HepG2 (cell line): Measurements from ENCODE around the gene GMEB2. TPM values are rescaled to one million over a fixed set of nuclear protein-coding genes. Genes with fewer than 3 reads are reported as not detected.

Source experiments
- ATAC-seq: fragments of 200-7000 bp; cut with Tn5 transposase; 3 replicates; pipeline ENCODE4 v1.9.1; 2020; ENCODE audit warnings: mild to moderate bottlenecking, moderate library complexity
- BruUV-seq: library from RNA; stranded (reverse); fragments of 400-500 nt; replicated peaks from 2 replicates; lab custom pipeline; 2021; lab: Mats Ljungman, UMichigan
- CTCF ChIA-PET: fragments of 300-600 bp; formaldehyde crosslinking; extraction: SDS; loops from one replicate; lab custom pipeline; 2021; ENCODE audit warnings: low total read pairs, inconsistent platforms, low intra/inter-chr PET ratio; lab: Yijun Ruan, JAX
- POLR2A ChIA-PET: fragments of 350-600 bp; sonication (Branson Sonifier 250); formaldehyde crosslinking; loops from one replicate; lab custom pipeline; 2020; ENCODE audit warnings: antibody characterized with exemption, inconsistent platforms; lab: Yijun Ruan, JAX
- DNase-seq: peaks from one replicate; pipeline ENCODE4 v3.0.0-alpha.2; 2015; ENCODE audit warnings: low spot score
- FAIRE-seq: peaks from 3 replicates; lab custom pipeline; 2011; peaks lifted over from hg19 to GRCh38; lab: Jason Lieb, UNC
- H2AFZ ChIP-seq: one replicate; pipeline ENCODE4 v1.6.1; 2011; ENCODE audit warnings: low read length, inconsistent platforms
- H3K27ac ChIP-seq: fragments of 300-600 bp; 3 replicates; pipeline ENCODE4 v1.8.0; 2011; ENCODE audit warnings: mixed run types, mild to moderate bottlenecking, mixed read lengths, low read length, inconsistent platforms; ENCODE audit not compliant: insufficient read depth; ENCODE audit errors: extremely low read length
- H3K27me3 ChIP-seq, 2 experiments: fragments of 200-600 bp in 1 of 2; 2 replicates in 1 of 2; 3 replicates in 1 of 2; pipeline versions ENCODE4 v1.6.0 to v1.8.0; 2011; ENCODE audit warnings: low read length in 2 of 2, mild to moderate bottlenecking in 2 of 2, moderate library complexity in 2 of 2, inconsistent platforms in 1 of 2; ENCODE audit not compliant: insufficient read depth in 2 of 2, control insufficient read depth in 1 of 2
- H3K36me3 ChIP-seq, 2 experiments: fragments of 200-600 bp in 1 of 2; replicated peaks in 1 of 2; 2 replicates in 1 of 2; 3 replicates in 1 of 2; pipeline versions ENCODE4 v1.5.1 to v1.8.0; 2011; ENCODE audit warnings: low read length in 2 of 2, inconsistent platforms in 1 of 2; ENCODE audit not compliant: insufficient read depth in 2 of 2, control insufficient read depth in 1 of 2
- H3K4me1 ChIP-seq: 2 replicates; pipeline ENCODE4 v1.5.1; 2012; ENCODE audit warnings: low read length, inconsistent platforms; ENCODE audit not compliant: insufficient read depth
- H3K4me2 ChIP-seq: 2 replicates; pipeline ENCODE4 v1.6.0; 2011; ENCODE audit warnings: low read depth, low read length, inconsistent platforms
- H3K4me3 ChIP-seq, 3 experiments: fragments of 200-600 bp in 1 of 3; sonication (generic), shearing (Covaris generic) in 1 of 3; replicated peaks in 1 of 3; 2 replicates each; pipeline ENCODE4 v1.5.1; 2011 to 2016; ENCODE audit warnings: low read length in 3 of 3, inconsistent platforms in 2 of 3, low read depth in 2 of 3, mild to moderate bottlenecking in 2 of 3, control low read depth in 1 of 3, mixed read lengths in 1 of 3; ENCODE audit not compliant: insufficient read depth in 1 of 3
- H3K79me2 ChIP-seq: one replicate; pipeline ENCODE4 v1.6.1; 2011; ENCODE audit warnings: low read length, inconsistent platforms; ENCODE audit not compliant: insufficient read depth
- H3K9ac ChIP-seq: 2 replicates; pipeline ENCODE4 v1.6.0; 2011; ENCODE audit warnings: mild to moderate bottlenecking, low read depth, low read length, inconsistent platforms; ENCODE audit not compliant: insufficient read depth
- H3K9me3 ChIP-seq: 2 replicates; pipeline ENCODE4 v1.5.1; 2012; ENCODE audit warnings: mild to moderate bottlenecking, low read length
- H4K20me1 ChIP-seq: 2 replicates; pipeline ENCODE4 v1.6.0; 2011; ENCODE audit warnings: inconsistent platforms, mild to moderate bottlenecking, low read length, moderate library complexity; ENCODE audit not compliant: insufficient read depth
- CC2D1A ChIP-seq: sonication (generic); formaldehyde crosslinking; IDR thresholded peaks from 2 replicates; pipeline ENCODE4 v1.8.1; 2023; ENCODE audit warnings: mild to moderate bottlenecking, missing genetic modification reagents
- CHD2 ChIP-seq: IDR thresholded peaks from 2 replicates; pipeline ENCODE4 v1.6.1; 2011; ENCODE audit warnings: low read depth, low read length, improper control_type of control experiment
- ERF ChIP-seq: IDR thresholded peaks from 2 replicates; pipeline ENCODE4 v1.6.1; 2018; ENCODE audit warnings: missing biosample characterization, missing genetic modification reagents
- GTF2F1 ChIP-seq: fragments of 150-350 bp; IDR thresholded peaks from 2 replicates; pipeline ENCODE4 v1.6.1; 2014; ENCODE audit warnings: low read length
- MIER3 ChIP-seq: IDR thresholded peaks from 2 replicates; pipeline ENCODE4 v1.6.1; 2016; ENCODE audit warnings: missing compliant biosample characterization, borderline replicate concordance
- NFRKB ChIP-seq: fragments of 450-650 bp; IDR thresholded peaks from 2 replicates; pipeline ENCODE4 v1.6.1; 2017
- NONO ChIP-seq, 2 experiments: fragments of 450-650 bp in 1 of 2; sonication (generic) in 1 of 2; formaldehyde crosslinking in 1 of 2; IDR thresholded peaks in 1 of 2; conservative IDR thresholded peaks in 1 of 2; 2 replicates each; pipeline versions ENCODE4 v1.6.1 to v1.8.0; 2017 to 2022; ENCODE audit warnings: mild to moderate bottlenecking in 1 of 2, missing genetic modification reagents in 1 of 2, moderate library complexity in 1 of 2
- SKI ChIP-seq: fragments of 450-650 bp; IDR thresholded peaks from one replicate; pipeline ENCODE4 v1.6.1; 2018; ENCODE audit warnings: mild to moderate bottlenecking; ENCODE audit not compliant: partially characterized antibody
- SNAPC5 ChIP-seq: sonication (generic); formaldehyde crosslinking; IDR thresholded peaks from 2 replicates; pipeline ENCODE4 v1.8.1; 2023; ENCODE audit warnings: mild to moderate bottlenecking, missing genetic modification reagents, borderline replicate concordance
- ZNF17 ChIP-seq: sonication (generic); formaldehyde crosslinking; IDR thresholded peaks from 2 replicates; pipeline ENCODE4 v1.5.0; 2020; ENCODE audit warnings: mild to moderate bottlenecking, missing genetic modification reagents
- ZNF335 ChIP-seq: sonication (generic); formaldehyde crosslinking; IDR thresholded peaks from 2 replicates; pipeline ENCODE4 v1.4.0; 2020; ENCODE audit warnings: missing genetic modification reagents
- ZNF431 ChIP-seq: sonication (generic); formaldehyde crosslinking; IDR thresholded peaks from 2 replicates; pipeline ENCODE4 v1.9.0; 2022; ENCODE audit warnings: missing genetic modification reagents, low read depth, mild to moderate bottlenecking, borderline replicate concordance
- ZNF549 ChIP-seq: sonication (generic); formaldehyde crosslinking; IDR thresholded peaks from 2 replicates; pipeline ENCODE4 v1.5.0; 2020; ENCODE audit warnings: missing genetic modification reagents
- ZNF569 ChIP-seq: sonication (generic); formaldehyde crosslinking; IDR thresholded peaks from 2 replicates; pipeline ENCODE4 v1.5.0; 2020; ENCODE audit warnings: mild to moderate bottlenecking, missing genetic modification reagents, moderate library complexity, borderline replicate concordance
- ZNF639 ChIP-seq: conservative IDR thresholded peaks from 2 replicates; pipeline ENCODE4 v1.6.1; 2018; ENCODE audit warnings: missing genetic modification reagents
- ZNF720 ChIP-seq: sonication (generic); formaldehyde crosslinking; IDR thresholded peaks from 2 replicates; pipeline ENCODE4 v1.4.0; 2020; ENCODE audit warnings: missing genetic modification reagents
- ZNF782 ChIP-seq: sonication (generic); formaldehyde crosslinking; IDR thresholded peaks from 2 replicates; pipeline ENCODE4 v1.4.0; 2020; ENCODE audit warnings: missing genetic modification reagents, mild to moderate bottlenecking, borderline replicate concordance
- WGBS: methylation state at CpG from one replicate; pipeline ENCODE4 v1.1.6; 2017; ENCODE audit warnings: low lambda C conversion rate; 5-methylcytosine and 5-hydroxymethylcytosine counted together
- in situ Hi-C: cut with HindIII; loops from 2 replicates; pipeline ENCODE4 v1.10.0; 2017; ENCODE audit warnings: low pct_unique_long_range_greater_than_20kb; ENCODE audit not compliant: extremely low pct_ligation_motif_present
- intact Hi-C: fragments of 100-400 bp; cut with micrococcal nuclease; formaldehyde crosslinking; loops from one replicate; pipeline ENCODE4 v1.10.0; 2022; ENCODE audit not compliant: unreplicated experiment
- polyA plus RNA-seq, 8 experiments: library from polyadenylated mRNA; depleted of rRNA in 3 of 8; stranded (reverse) in 7 of 8; unstranded in 1 of 8; fragments of >200 nt; fragmentation: Illumina TruSeq in 4 of 8; extraction: Trizol in 4 of 8; gene quantifications; 2 replicates each; pipeline versions ENCODE4 v1.2.1 to v1.2.3, GENCODE V29; 2011 to 2016; ENCODE audit warnings: low read depth in 4 of 8, missing spikeins in 1 of 8, mixed read lengths in 1 of 8; ENCODE audit not compliant: insufficient read depth in 1 of 8
- total RNA-seq, 5 experiments: library from RNA; depleted of rRNA; stranded (reverse); fragments of >200 nt; fragmentation: Illumina TruSeq; extraction: Trizol; gene quantifications; 2 replicates each; pipeline ENCODE4 v1.2.3, GENCODE V29; 2016; ENCODE audit warnings: low read depth in 1 of 5
- TF ChIP-seq, protein P1 (sequence below): fragments of 450-650 bp; IDR thresholded peaks from 2 replicates; pipeline ENCODE4 v1.6.1; 2017

GMEB2 gene
- total and polyA plus RNA-seq, 2 of the 13 experiments (the other 11 are each of a cell fraction or from before 2014, with no cell fraction given) = 10.6 to 12.4 TPM

DNA sequence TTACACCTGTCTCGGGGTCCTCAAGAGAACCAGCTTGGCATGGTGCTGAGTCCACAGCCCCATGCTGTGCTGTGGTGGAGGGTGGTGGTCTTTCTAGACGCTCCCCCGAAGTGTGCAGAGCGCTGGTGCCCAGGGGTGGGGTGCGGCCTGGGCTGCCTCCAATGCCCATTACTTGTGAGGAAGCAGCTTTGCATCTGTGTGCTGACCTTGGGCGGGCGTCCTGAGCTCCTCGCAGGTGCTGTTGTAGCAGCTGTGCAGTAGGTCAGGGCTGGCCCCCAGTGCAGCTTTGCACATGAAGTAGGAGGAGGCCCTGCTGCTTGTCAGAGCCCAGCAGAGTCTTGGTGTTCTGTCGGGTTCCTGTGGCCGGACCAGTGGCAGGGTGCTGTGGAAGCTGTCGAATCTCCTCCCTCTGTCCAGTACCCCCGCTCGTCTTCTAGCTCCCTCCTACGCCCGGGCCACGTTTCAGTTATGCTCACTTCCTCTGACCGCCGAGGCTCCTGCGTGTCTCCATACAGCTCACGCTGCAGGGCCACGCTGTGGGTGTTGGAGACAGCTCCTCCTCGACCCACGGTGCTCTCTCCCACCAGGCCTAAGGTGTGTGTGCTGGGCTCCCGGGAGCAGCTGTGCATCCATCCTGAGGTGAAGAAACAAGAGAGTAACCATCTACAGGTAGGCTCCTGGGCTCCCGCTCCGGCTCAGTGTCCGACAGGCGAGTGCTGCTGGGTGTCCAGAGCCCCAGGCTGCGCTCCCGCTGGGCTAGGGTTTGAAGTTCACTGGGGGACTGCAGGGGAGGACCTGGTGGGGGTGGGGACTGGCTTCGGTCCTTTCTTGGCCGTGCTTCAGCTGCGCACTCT, 35.3 kb upstream of the GMEB2 start:
- Histone ChIP-seq H3K9ac (no peak overlapping the region), H3K4me3 (no peak overlapping the region), H3K4me2 (no peak overlapping the region), H4K20me1 (no peaks in the 10 kb centered on the region), H2AFZ (no peak overlapping the region), H3K79me2 (peaks cover 17% of the 10 kb centered on the region), H3K9me3 (no peaks in the 10 kb centered on the region), H3K27ac (no peak overlapping the region), H3K36me3 (peaks cover 29 to 47% of the 10 kb centered on the region in 2 experiments), H3K27me3 (no peaks in the 10 kb centered on the region; a peak in 1 of 5 replicates), H3K4me1 (peaks cover 26% of the 10 kb centered on the region)
- DNase-seq = no peak
- ChIA-PET POLR2A (no interaction called here), CTCF (no interaction called here)
- WGBS = 95% methylated on average over 33 of the region's 33 CpGs
- no peak for TF ChIP-seq CC2D1A
- no peak for TF ChIP-seq ZNF569
- TF ChIP-seq CHD2 = no peak
- TF ChIP-seq NFRKB = no peak
- no peak for TF ChIP-seq ZNF335 (CRISPR knock-in tag)
- no peak for TF ChIP-seq MIER3
- TF ChIP-seq ZNF431 (CRISPR knock-in tag) = no peak
- TF ChIP-seq NONO (IDR thresholded peaks at IDR 0.05) = no peak
- TF ChIP-seq NONO (CRISPR knock-in tag; conservative IDR thresholded peaks at IDR 0.05) = no peak
- no peak for TF ChIP-seq SKI
- TF ChIP-seq, protein P1, sequence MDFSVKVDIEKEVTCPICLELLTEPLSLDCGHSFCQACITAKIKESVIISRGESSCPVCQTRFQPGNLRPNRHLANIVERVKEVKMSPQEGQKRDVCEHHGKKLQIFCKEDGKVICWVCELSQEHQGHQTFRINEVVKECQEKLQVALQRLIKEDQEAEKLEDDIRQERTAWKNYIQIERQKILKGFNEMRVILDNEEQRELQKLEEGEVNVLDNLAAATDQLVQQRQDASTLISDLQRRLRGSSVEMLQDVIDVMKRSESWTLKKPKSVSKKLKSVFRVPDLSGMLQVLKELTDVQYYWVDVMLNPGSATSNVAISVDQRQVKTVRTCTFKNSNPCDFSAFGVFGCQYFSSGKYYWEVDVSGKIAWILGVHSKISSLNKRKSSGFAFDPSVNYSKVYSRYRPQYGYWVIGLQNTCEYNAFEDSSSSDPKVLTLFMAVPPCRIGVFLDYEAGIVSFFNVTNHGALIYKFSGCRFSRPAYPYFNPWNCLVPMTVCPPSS = no peak
- no peak for TF ChIP-seq ERF (CRISPR knock-in tag)
- TF ChIP-seq ZNF720 (CRISPR knock-in tag) = no peak
- no peak for TF ChIP-seq ZNF782
- TF ChIP-seq GTF2F1 = no peak
- TF ChIP-seq SNAPC5 (CRISPR knock-in tag) = no peak
- no peak for TF ChIP-seq ZNF17 (CRISPR knock-in tag)
- TF ChIP-seq ZNF639 (CRISPR knock-in tag) = no peak
- TF ChIP-seq ZNF549 (CRISPR knock-in tag) = no peak
- in situ Hi-C loops = no loop called here
- FAIRE-seq = no peak
- no peak for ATAC-seq
- intact Hi-C loops = no loop called here
- BruUV-seq = no TSS peak
